ENCODE data around the gene PARVB. TPM values are rescaled to one million over a fixed set of nuclear protein-coding genes. Genes with fewer than 3 reads are reported as not detected.

The PARVB gene
- total RNA-seq, 1 donor = 29.3 TPM

DNA sequence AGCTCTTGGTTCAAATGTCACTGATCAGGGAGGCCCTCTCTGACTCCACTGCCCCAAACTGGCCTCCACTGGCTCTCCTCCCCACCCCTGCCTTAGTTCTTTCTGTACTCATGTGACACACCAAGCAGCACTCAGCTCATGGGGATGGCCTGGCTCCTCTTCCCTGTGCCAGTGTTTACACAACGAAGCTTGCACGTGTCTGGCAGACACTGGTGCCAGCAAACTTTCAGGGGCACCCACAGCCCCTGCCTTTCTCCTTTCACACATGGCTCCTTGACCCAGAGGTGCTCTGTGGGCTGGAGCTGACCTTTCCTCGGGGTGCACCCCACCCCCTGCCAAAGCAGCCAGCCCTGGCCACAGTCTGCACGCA, 119.0 kb downstream of the PARVB start:
- Histone ChIP-seq H2AFZ (ENCODE audit: low read length) (no peak overlapping the region), H3K9me3 (ENCODE audit: low read depth, low read length) (no peaks in the 10 kb centered on the region), H3K4me1 (ENCODE audit: insufficient read depth, low read length) (peaks cover 11% of the 10 kb centered on the region), H3K36me3 (ENCODE audit: insufficient read depth, low read length) (peaks cover 4% of the 10 kb centered on the region), H3K27ac (ENCODE audit: low read depth, low read length) (no peak overlapping the region), H3K27me3 (ENCODE audit: insufficient read depth, low read length) (no peaks in the 10 kb centered on the region), H3K4me2 (ENCODE audit: insufficient read depth, low read length) (no peak overlapping the region), H3K79me2 (ENCODE audit: insufficient read depth, low read length) (no peaks in the 10 kb centered on the region), H4K20me1 (ENCODE audit: insufficient read depth, low read length) (no peaks in the 10 kb centered on the region), H3K4me3 (ENCODE audit: insufficient read depth, low read length) (no peak overlapping the region)
- DNase-seq (ENCODE audit: insufficient read length, low spot score, missing footprints) = peak; percentile 82
- TF ChIP-seq, protein P1, sequence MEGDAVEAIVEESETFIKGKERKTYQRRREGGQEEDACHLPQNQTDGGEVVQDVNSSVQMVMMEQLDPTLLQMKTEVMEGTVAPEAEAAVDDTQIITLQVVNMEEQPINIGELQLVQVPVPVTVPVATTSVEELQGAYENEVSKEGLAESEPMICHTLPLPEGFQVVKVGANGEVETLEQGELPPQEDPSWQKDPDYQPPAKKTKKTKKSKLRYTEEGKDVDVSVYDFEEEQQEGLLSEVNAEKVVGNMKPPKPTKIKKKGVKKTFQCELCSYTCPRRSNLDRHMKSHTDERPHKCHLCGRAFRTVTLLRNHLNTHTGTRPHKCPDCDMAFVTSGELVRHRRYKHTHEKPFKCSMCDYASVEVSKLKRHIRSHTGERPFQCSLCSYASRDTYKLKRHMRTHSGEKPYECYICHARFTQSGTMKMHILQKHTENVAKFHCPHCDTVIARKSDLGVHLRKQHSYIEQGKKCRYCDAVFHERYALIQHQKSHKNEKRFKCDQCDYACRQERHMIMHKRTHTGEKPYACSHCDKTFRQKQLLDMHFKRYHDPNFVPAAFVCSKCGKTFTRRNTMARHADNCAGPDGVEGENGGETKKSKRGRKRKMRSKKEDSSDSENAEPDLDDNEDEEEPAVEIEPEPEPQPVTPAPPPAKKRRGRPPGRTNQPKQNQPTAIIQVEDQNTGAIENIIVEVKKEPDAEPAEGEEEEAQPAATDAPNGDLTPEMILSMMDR (IDR thresholded peaks at IDR 0.05; ENCODE audit: extremely low read depth, low read depth, low read length) = no peak

DNA sequence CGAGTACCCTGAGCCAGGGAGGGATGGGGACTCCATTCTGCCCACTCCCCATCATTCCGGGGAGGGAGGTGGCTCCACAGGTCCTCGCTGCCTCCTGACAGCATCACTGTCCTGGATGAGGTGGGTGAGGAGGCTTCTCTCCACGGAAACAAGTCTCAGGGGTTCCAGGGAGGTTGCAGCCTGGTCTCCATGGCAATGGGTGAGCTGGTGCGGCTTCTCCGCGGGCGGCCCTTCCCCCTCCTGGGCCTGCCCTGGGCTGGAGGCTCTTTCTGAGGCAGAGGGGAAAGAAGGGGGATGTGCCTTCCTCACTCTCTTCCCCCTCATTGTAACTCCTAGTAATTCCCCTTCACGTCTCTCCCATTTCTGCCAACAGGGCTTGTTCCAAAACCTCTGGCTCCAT, 119.5 kb downstream of the PARVB start:
- peaks cover 2% of the 10 kb centered on the region for H3K36me3 ChIP-seq (ENCODE audit: insufficient read depth, low read length)
- no peak for DNase-seq (ENCODE audit: insufficient read length, low spot score, missing footprints)
- H3K4me2 ChIP-seq (ENCODE audit: insufficient read depth, low read length) = no peak overlapping the region
- H3K9me3 ChIP-seq (ENCODE audit: low read depth, low read length) = no peaks in the 10 kb centered on the region
- TF ChIP-seq, protein P1 (IDR thresholded peaks at IDR 0.05; ENCODE audit: extremely low read depth, low read depth, low read length) = no peak
- H3K4me1 ChIP-seq (ENCODE audit: insufficient read depth, low read length) = peaks cover 15% of the 10 kb centered on the region
- H3K4me3 ChIP-seq (ENCODE audit: insufficient read depth, low read length) = no peak overlapping the region
- no peaks in the 10 kb centered on the region for H3K27me3 ChIP-seq (ENCODE audit: insufficient read depth, low read length)
- no peak overlapping the region for H2AFZ ChIP-seq (ENCODE audit: low read length)
- H3K79me2 ChIP-seq (ENCODE audit: insufficient read depth, low read length) = no peaks in the 10 kb centered on the region
- H4K20me1 ChIP-seq (ENCODE audit: insufficient read depth, low read length) = no peaks in the 10 kb centered on the region
- H3K27ac ChIP-seq (ENCODE audit: low read depth, low read length) = no peak overlapping the region

DNA sequence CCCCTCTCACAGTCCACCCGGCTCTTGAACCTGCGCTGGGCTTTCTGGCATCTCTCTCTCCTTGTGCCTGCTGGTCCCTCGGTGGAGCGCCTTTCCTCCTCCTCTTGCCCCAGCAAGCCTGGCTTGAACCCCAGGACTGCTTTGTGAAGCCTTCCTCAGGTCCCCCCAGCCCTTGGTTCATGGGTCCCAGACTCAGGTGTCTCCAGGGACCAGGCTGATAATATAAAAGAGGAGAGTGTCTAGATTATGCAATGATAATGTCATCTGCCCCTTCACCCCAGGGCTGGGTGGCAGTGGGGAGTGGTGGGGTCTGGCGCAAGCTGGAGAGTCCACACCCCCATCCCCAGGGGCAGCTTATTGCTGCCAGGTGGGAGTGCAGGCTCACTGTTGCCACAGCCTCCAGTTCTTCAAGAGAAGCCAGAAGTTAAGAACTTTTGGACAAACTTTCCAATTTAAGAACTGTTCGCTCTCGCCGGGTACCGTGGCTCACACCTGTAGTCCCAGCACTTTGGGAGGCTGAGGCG, 120.0 kb downstream of the PARVB start:
- Histone ChIP-seq H4K20me1 (ENCODE audit: insufficient read depth, low read length) (no peaks in the 10 kb centered on the region), H3K36me3 (ENCODE audit: insufficient read depth, low read length) (no peaks in the 10 kb centered on the region), H2AFZ (ENCODE audit: low read length) (no peak overlapping the region), H3K27me3 (ENCODE audit: insufficient read depth, low read length) (no peaks in the 10 kb centered on the region), H3K79me2 (ENCODE audit: insufficient read depth, low read length) (no peaks in the 10 kb centered on the region), H3K27ac (ENCODE audit: low read depth, low read length) (no peak overlapping the region), H3K4me1 (ENCODE audit: insufficient read depth, low read length) (peaks cover 15% of the 10 kb centered on the region), H3K9me3 (ENCODE audit: low read depth, low read length) (no peaks in the 10 kb centered on the region), H3K4me3 (ENCODE audit: insufficient read depth, low read length) (no peak overlapping the region), H3K4me2 (ENCODE audit: insufficient read depth, low read length) (no peak overlapping the region)
- no peak for DNase-seq (ENCODE audit: insufficient read length, low spot score, missing footprints)
- TF ChIP-seq, protein P1 (IDR thresholded peaks at IDR 0.05; ENCODE audit: extremely low read depth, low read depth, low read length) = no peak

DNA sequence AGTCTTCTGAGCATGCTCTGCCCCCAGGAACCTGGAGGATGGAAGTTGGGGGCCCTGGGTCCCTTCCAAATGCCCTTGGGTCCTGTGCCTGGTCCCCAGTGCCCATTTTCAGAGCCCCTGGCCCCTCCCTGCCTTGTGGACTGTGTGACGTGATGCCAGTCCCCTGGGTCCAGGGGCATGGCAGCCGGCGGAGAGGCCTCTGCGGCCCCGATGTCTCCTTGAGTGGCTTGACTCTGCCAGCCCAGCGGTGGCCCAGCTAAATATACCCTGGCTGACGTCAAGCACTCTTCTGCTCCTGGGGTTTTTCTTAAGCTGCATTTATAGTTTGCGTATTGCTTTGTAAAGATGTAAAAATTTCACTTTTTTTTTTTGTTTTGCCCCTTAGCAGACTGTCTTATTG, 121.4 kb downstream of the PARVB start:
- Histone ChIP-seq H3K4me2 (ENCODE audit: insufficient read depth, low read length) (no peak overlapping the region), H3K9me3 (ENCODE audit: low read depth, low read length) (no peaks in the 10 kb centered on the region), H2AFZ (ENCODE audit: low read length) (no peak overlapping the region), H4K20me1 (ENCODE audit: insufficient read depth, low read length) (no peaks in the 10 kb centered on the region), H3K4me1 (ENCODE audit: insufficient read depth, low read length) (peaks cover 15% of the 10 kb centered on the region), H3K4me3 (ENCODE audit: insufficient read depth, low read length) (no peak overlapping the region), H3K27me3 (ENCODE audit: insufficient read depth, low read length) (no peaks in the 10 kb centered on the region), H3K36me3 (ENCODE audit: insufficient read depth, low read length) (no peaks in the 10 kb centered on the region), H3K79me2 (ENCODE audit: insufficient read depth, low read length) (no peaks in the 10 kb centered on the region), H3K27ac (ENCODE audit: low read depth, low read length) (no peak overlapping the region)
- DNase-seq (ENCODE audit: insufficient read length, low spot score, missing footprints) = no peak
- TF ChIP-seq, protein P1 (IDR thresholded peaks at IDR 0.05; ENCODE audit: extremely low read depth, low read depth, low read length) = no peak

All from osteoblast (primary cell).